ENCODE measurements around the gene IFIH1. TPM values are rescaled to one million over a fixed set of nuclear protein-coding genes. Genes with fewer than 3 reads are reported as not detected.

The IFIH1 gene
- total and polyA plus RNA-seq, 2 of the 8 experiments (the other 6 are each of a cell fraction or from before 2014, with no cell fraction given) = 0.32 to 2.0 TPM

GRCh38 chr2:162257425-162257824 lies 61.1 kb downstream of the IFIH1 start (continued):
- TF ChIP-seq JUN (IDR thresholded peaks at IDR 0.05; ENCODE audit: low read depth, low read length) (no peak), EP300 (IDR thresholded peaks at IDR 0.05; ENCODE audit: borderline replicate concordance in 1 of 2, low read depth in 2 of 2, low read length in 2 of 2) (no peak), CHD1 (IDR thresholded peaks at IDR 0.05; ENCODE audit: low read depth, low read length) (no peak), MAX (IDR thresholded peaks at IDR 0.05) (no peak), BCL11A (IDR thresholded peaks at IDR 0.05; ENCODE audit: low read depth in 2 of 2, low read length in 2 of 2) (no peak), TAF1 (IDR thresholded peaks at IDR 0.05; ENCODE audit: low read depth, low read length) (no peak), SIX5 (IDR thresholded peaks at IDR 0.05; ENCODE audit: low read depth, low read length) (no peak), PHF8 (conservative IDR thresholded peaks at IDR 0.05; ENCODE audit: low read depth, low read length) (no peak)

Data from H1 (cell line).